HepG2 (cell line): ENCODE results near the gene JADE2. TPM values are rescaled to one million over a fixed set of nuclear protein-coding genes. Genes with fewer than 3 reads are reported as not detected.

Experiments used
- ATF4 ChIP-seq, 2 experiments: fragments of 450-650 bp in 1 of 2; sonication (generic) in 1 of 2; formaldehyde crosslinking; IDR thresholded peaks; 2 replicates each; pipeline versions ENCODE4 v1.5.0 to v1.8.0; 2020 to 2022; ENCODE audit warnings: mild to moderate bottlenecking in 1 of 2, missing genetic modification reagents in 1 of 2
- ATF7-NPFF ChIP-seq: sonication (generic); formaldehyde crosslinking; IDR thresholded peaks from 2 replicates; pipeline ENCODE4 v1.8.1; 2023; ENCODE audit warnings: mild to moderate bottlenecking, low read depth, missing genetic modification reagents, moderate library complexity
- CREB1 ChIP-seq, 2 experiments: fragments of 450-650 bp in 1 of 2; IDR thresholded peaks; 2 replicates each; pipeline ENCODE4 v1.6.1; 2016 to 2017; ENCODE audit warnings: control low read depth in 1 of 2, mild to moderate bottlenecking in 1 of 2, missing compliant biosample characterization in 1 of 2, missing genetic modification characterization in 1 of 2
- FOSL2 ChIP-seq: sonication (generic); formaldehyde crosslinking; IDR thresholded peaks from 2 replicates; pipeline ENCODE4 v1.4.0; 2020; ENCODE audit warnings: missing genetic modification reagents
- GTF2F1 ChIP-seq: fragments of 150-350 bp; IDR thresholded peaks from 2 replicates; pipeline ENCODE4 v1.6.1; 2014; ENCODE audit warnings: low read length
- HMGXB4 ChIP-seq, 2 experiments: sonication (generic) in 1 of 2; formaldehyde crosslinking in 1 of 2; IDR thresholded peaks; 2 replicates each; pipeline versions ENCODE4 v1.4.0 to v1.6.1; 2018 to 2020; ENCODE audit warnings: missing genetic modification reagents in 2 of 2, borderline replicate concordance in 1 of 2, low read depth in 1 of 2, mild to moderate bottlenecking in 1 of 2, missing biosample characterization in 1 of 2
- JDP2 ChIP-seq: sonication (generic); formaldehyde crosslinking; IDR thresholded peaks from 2 replicates; pipeline ENCODE4 v1.8.1; 2022; ENCODE audit warnings: missing genetic modification reagents, borderline replicate concordance
- NR2F2 ChIP-seq: IDR thresholded peaks from 2 replicates; pipeline ENCODE4 v1.6.1; 2012; ENCODE audit warnings: low read depth, inconsistent platforms, borderline replicate concordance
- RELA ChIP-seq: sonication (generic); formaldehyde crosslinking; IDR thresholded peaks from 2 replicates; pipeline ENCODE4 v1.4.0; 2020; ENCODE audit warnings: missing genetic modification reagents
- RFX1 ChIP-seq: fragments of 450-650 bp; IDR thresholded peaks from 2 replicates; pipeline ENCODE4 v1.6.1; 2017
- SRY ChIP-seq: sonication (generic); formaldehyde crosslinking; IDR thresholded peaks from 2 replicates; pipeline ENCODE4 v1.8.0; 2022; ENCODE audit warnings: mild to moderate bottlenecking, missing genetic modification reagents
- THYN1 ChIP-seq: sonication (generic); formaldehyde crosslinking; IDR thresholded peaks from 2 replicates; pipeline ENCODE4 v1.8.1; 2023; ENCODE audit warnings: low read depth, mild to moderate bottlenecking, moderate library complexity, missing genetic modification reagents, borderline replicate concordance
- TRIM22 ChIP-seq: fragments of 450-650 bp; IDR thresholded peaks from 2 replicates; pipeline ENCODE4 v1.6.1; 2017
- XBP1 ChIP-seq: sonication (generic); formaldehyde crosslinking; IDR thresholded peaks from 2 replicates; pipeline ENCODE4 v1.5.0; 2020; ENCODE audit warnings: missing genetic modification reagents
- YY1 ChIP-seq: IDR thresholded peaks from 2 replicates; pipeline ENCODE4 v1.6.1; 2011; ENCODE audit warnings: low read length, low read depth, moderate library complexity, mild to moderate bottlenecking; ENCODE audit not compliant: insufficient read depth, insufficient replicate concordance
- ZNF18 ChIP-seq: sonication (generic); formaldehyde crosslinking; IDR thresholded peaks from 2 replicates; pipeline ENCODE4 v1.8.0; 2022; ENCODE audit warnings: mild to moderate bottlenecking, missing genetic modification reagents; ENCODE audit not compliant: insufficient replicate concordance
- ZNF547 ChIP-seq: sonication (generic); formaldehyde crosslinking; IDR thresholded peaks from 2 replicates; pipeline ENCODE4 v1.5.1; 2020; ENCODE audit warnings: mild to moderate bottlenecking, missing genetic modification reagents
- ZNF569 ChIP-seq: sonication (generic); formaldehyde crosslinking; IDR thresholded peaks from 2 replicates; pipeline ENCODE4 v1.5.0; 2020; ENCODE audit warnings: mild to moderate bottlenecking, missing genetic modification reagents, moderate library complexity, borderline replicate concordance
- ZNF790 ChIP-seq: sonication (generic); formaldehyde crosslinking; IDR thresholded peaks from 2 replicates; pipeline ENCODE4 v1.8.0; 2022; ENCODE audit warnings: missing genetic modification reagents, mild to moderate bottlenecking, borderline replicate concordance
- ZNF878 ChIP-seq: sonication (generic); formaldehyde crosslinking; IDR thresholded peaks from 2 replicates; pipeline ENCODE4 v1.8.1; 2023; ENCODE audit warnings: mild to moderate bottlenecking, missing genetic modification reagents, moderate library complexity
- polyA plus RNA-seq, 8 experiments: library from polyadenylated mRNA; depleted of rRNA in 3 of 8; stranded (reverse) in 7 of 8; unstranded in 1 of 8; fragments of >200 nt; fragmentation: Illumina TruSeq in 4 of 8; extraction: Trizol in 4 of 8; gene quantifications; 2 replicates each; pipeline versions ENCODE4 v1.2.1 to v1.2.3, GENCODE V29; 2011 to 2016; ENCODE audit warnings: low read depth in 4 of 8, missing spikeins in 1 of 8, mixed read lengths in 1 of 8; ENCODE audit not compliant: insufficient read depth in 1 of 8
- total RNA-seq, 5 experiments: library from RNA; depleted of rRNA; stranded (reverse); fragments of >200 nt; fragmentation: Illumina TruSeq; extraction: Trizol; gene quantifications; 2 replicates each; pipeline ENCODE4 v1.2.3, GENCODE V29; 2016; ENCODE audit warnings: low read depth in 1 of 5
- TF ChIP-seq, protein P1 (sequence below): sonication (generic); formaldehyde crosslinking; IDR thresholded peaks from 2 replicates; pipeline ENCODE4 v1.5.1; 2020; ENCODE audit warnings: missing genetic modification reagents, mild to moderate bottlenecking, borderline replicate concordance

The JADE2 gene
- total and polyA plus RNA-seq, 2 of the 13 experiments (the other 11 are each of a cell fraction or from before 2014, with no cell fraction given), result 7.5 to 15.1 TPM

DNA sequence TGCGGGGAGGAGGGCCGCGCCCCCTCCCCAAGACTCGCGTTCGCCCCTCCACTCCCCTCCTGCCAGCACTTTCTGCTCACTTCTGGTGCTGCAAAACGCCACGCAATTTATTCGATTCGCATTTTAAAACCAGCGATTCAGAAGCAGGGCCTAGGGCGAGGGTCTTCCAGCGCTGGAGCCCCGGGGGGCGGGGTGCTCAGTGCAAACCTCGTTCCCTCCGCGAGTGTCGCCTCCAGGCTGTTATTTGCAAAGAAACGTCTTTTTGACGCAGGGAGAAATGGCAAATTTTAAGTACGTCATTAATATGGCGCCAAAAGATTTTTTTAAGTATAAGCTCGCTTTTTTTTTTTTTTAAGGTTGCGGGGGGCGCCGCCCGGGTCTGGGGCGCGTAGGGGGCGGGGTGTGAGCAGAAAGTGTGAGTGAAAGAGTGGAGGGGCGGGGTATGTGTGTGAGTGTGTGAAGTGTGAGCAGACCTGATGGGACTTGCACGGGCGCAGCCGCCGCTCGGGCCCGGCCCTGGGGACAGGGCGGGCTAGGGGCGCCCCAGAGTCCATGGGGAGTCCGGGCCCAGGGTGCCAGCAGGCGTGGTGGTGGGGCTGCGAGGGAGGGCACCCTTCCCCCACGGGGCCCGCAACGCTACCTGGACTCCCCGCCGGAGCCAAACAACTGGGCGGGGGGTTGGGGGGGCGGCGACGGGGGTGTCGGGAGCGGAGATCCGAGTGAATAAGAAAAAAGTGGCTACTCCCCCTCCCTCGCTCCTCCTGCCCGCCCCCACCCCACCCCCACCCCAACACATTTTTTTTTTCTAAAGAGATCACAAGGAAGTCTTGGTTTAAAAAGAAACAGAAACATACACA lies at the start of gene JADE2 (continued):
- TF ChIP-seq RELA (CRISPR knock-in tag) (no peak), SRY (CRISPR knock-in tag) (0 out of 2 replicates have a peak, but pooled peaks have one; percentile 14), NR2F2 (peak; percentile 6; the same call in 1 of the 2 replicates), TRIM22 (no peak), ZNF878 (CRISPR knock-in tag) (no peak), THYN1 (CRISPR knock-in tag) (no peak), CREB1 (IDR thresholded peaks at IDR 0.05) (peak; percentile 60), CREB1 (CRISPR knock-in tag; IDR thresholded peaks at IDR 0.05) (peak; percentile 62), GTF2F1 (no peak), JDP2 (no peak), FOSL2 (CRISPR knock-in tag) (no peak), XBP1 (CRISPR knock-in tag) (no peak), ZNF790 (CRISPR knock-in tag) (no peak), ZNF569 (CRISPR knock-in tag) (no peak), YY1 (peak; percentile 25), ATF7-NPFF (CRISPR knock-in tag) (0 out of 2 replicates have a peak, but pooled peaks have one; percentile 34), ZNF547 (no peak), ATF4 (CRISPR knock-in tag; IDR thresholded peaks at IDR 0.05) (no peak), HMGXB4 (CRISPR knock-in tag; IDR thresholded peaks at IDR 0.05; ENCODE audit: borderline replicate concordance in 1 of 2, low read depth in 1 of 2) (0 out of 4 replicates have a peak, but pooled peaks of 1 of the 2 experiments have one; percentile 4), RFX1 (no peak), ZNF18 (CRISPR knock-in tag) (no peak)
- TF ChIP-seq, protein P1, sequence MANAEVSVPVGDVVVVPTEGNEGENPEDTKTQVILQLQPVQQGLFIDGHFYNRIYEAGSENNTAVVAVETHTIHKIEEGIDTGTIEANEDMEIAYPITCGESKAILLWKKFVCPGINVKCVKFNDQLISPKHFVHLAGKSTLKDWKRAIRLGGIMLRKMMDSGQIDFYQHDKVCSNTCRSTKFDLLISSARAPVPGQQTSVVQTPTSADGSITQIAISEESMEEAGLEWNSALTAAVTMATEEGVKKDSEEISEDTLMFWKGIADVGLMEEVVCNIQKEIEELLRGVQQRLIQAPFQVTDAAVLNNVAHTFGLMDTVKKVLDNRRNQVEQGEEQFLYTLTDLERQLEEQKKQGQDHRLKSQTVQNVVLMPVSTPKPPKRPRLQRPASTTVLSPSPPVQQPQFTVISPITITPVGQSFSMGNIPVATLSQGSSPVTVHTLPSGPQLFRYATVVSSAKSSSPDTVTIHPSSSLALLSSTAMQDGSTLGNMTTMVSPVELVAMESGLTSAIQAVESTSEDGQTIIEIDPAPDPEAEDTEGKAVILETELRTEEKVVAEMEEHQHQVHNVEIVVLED (CRISPR knock-in tag), result 0 out of 2 replicates have a peak, but pooled peaks have one; percentile 21
